Measurements from ENCODE around the gene RIBC2. TPM values are rescaled to one million over a fixed set of nuclear protein-coding genes. Genes with fewer than 3 reads are reported as not detected.
A peak's percentile ranks its signal among the peaks of the same experiment; 100 is the strongest.
"Not testable (repeated sequence)": the region's sequence is repeated elsewhere in the genome, so short reads cannot be mapped to it uniquely, and the experiment has no call there.

The RIBC2 gene
- total RNA-seq, 1 donor from 2014 or later, result 1.6 TPM

DNA sequence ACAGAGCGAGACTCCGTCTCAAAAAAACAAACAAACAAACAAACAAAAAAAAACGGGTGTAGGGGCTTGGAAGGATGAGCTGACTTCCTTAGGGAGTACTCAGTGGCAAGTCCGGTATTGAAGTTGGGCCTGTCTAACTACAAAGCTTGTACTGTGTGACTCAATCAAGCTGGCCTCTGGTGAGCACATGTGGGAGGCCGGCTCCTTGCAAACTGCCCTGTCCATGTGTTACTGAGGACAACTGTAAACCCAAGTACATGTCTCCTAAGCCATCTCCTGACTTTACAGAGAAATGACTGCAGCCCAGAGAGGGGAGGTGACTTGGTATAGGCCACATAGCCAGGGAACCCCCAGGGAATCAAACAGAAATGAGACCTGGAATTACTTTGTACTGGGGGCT is 11.6 kb downstream of the RIBC2 start:
- DNase-seq, result no peak

DNA sequence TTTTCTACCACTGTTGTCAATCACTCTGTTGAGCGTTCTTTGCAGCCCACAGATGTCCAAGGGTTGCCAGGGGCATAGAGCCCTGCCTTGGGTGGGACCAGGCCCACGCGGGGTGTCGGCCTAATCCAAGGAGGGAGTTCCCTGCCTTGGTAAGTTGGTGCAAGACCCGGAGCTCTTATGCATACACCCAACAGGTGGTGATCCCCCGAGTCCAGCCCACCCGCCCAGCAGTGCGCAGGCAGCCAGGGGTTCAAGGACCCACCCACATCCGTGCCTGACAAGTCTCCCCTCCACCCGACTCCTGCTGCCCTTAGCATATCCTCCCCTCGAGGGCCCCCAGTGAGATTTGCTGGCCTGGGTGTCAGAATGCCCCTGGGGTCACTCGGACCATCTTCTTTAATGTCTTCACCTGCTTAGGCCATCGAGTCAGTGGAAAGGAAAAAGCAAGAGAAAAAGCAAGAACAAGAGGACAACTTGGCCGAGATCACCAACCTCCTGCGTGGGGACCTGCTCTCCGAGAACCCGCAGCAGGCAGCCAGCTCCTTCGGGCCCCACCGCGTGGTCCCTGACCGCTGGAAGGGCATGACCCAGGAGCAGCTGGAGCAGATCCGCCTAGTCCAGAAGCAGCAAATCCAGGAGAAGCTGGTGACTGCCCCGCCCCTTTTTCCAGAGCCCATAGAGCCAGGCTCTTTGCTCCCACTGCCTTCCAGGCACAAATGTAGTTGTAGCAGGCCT is 12.2 kb downstream of the RIBC2 start:
- no peak for DNase-seq

DNA sequence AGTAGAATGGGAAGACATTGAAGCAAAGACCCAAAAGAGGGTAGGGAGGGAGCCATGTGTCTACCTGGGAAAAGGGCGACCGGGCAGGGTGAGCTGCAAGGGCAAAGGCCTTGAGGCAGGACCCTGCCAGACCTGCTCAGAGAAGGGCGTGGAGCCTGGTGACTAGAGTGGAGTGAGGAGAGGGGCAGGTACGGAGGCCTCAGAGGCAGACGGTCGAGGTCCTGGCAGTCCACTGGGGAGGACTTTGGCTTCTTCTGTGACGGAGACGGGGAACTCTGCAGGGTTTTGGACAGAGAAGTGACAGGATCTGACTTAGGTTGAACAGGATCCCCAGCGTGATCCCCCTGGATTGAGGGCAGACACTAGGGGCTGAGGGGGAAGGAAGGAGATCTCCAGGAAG is 12.9 kb downstream of the RIBC2 start:
- no peak for DNase-seq

DNA sequence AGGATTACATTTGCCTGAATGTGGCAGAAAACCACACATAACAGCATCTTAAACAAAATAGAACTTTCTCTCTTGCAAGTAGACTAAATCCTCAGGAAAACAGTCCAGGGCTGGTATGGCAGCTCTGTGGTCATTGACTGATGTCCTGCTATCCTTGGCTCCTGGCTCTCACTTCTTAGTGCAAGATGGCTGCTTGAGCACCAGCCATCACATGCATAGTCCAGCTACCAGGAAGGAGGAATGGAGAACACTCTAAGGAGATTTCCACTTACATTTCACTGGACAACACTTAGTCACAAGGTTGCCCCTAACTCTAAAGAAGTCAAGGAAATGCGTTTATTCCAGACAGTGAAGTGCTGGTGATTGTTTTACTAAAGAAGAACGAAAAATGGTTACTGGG is 13.6 kb downstream of the RIBC2 start:
- no peak for DNase-seq

DNA sequence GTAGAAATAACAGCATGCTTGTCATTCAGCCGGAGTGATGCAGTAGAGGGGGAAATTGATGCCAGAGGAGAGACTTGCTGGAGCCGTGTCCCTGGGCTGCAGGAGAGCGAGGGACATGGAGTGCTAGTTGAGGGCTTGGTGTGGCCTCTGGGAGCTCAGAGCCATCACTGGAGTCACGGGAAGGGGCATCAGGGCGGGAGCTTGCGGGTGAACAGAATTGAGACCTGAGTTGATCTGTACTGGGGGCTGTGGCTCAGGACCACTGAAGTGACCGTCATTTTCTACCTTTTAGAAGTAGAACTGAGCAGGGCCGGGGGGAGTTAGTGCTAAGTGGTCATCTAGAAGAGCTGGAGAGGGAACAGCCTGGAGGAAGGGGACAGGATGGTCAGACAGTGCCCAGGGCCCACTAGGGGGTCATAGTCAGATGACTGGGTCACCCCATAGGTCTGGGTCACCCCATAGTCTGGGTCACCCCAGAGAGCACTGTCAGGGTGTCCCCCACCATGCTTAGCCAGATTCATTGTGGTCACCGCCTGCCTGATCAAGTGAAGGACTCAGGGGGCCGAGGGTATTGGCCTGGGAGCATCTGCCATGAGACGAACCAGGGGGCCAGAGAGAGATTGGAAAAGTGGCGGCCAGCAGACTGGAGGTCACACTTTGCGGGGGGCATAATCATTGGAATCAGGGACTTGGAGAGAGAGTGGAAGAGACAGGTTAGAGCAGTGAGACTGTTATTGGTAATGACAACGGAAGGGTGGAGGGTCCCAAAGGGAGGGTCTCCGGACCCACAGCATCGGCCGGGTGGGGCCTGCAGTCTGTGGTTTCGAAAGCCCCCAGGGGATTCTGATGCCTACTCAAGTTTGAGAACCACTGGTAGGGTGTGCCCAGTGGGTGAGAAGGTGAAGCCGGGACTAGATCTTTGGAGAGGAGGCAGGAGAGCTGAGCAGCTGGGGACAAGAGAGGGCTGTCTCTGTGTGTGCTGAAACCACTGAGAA is 15.2 kb downstream of the RIBC2 start:
- DNase-seq, result no peak

DNA sequence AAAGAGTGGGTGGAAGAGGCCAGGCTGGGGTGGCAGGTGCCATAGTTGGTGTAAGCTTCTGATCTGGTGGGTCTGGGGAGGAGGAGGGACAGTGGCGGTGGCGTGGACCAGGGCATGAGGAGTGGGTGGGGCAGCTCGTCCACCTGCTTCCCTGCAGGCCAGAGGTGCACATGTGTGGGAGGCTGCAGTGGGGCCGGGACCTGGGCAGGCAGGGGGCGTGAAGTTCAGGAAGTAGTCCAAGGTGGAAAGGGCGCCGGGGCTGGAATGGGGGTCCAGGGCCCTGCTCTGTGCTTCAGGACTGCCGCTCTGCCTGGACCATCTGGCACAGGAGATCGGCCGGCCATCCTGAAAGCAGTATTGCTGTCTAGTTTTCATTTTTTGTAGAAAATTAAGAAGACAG is 15.9 kb downstream of the RIBC2 start:
- no peak for DNase-seq

GRCh38 chr22:45429981-45430775 is 16.7 kb downstream of the RIBC2 start:
- DNase-seq, result no peak

GRCh38 chr22:45430871-45431270 is 17.4 kb downstream of the RIBC2 start:
- DNase-seq, result no peak

GRCh38 chr22:45434981-45435380 is 21.5 kb downstream of the RIBC2 start:
- no peak for DNase-seq

GRCh38 chr22:45435544-45436139 is 22.1 kb downstream of the RIBC2 start:
- peak; percentile 95 for DNase-seq

GRCh38 chr22:45436871-45437517 is 23.5 kb downstream of the RIBC2 start:
- DNase-seq, result not testable (repeated sequence)

DNA sequence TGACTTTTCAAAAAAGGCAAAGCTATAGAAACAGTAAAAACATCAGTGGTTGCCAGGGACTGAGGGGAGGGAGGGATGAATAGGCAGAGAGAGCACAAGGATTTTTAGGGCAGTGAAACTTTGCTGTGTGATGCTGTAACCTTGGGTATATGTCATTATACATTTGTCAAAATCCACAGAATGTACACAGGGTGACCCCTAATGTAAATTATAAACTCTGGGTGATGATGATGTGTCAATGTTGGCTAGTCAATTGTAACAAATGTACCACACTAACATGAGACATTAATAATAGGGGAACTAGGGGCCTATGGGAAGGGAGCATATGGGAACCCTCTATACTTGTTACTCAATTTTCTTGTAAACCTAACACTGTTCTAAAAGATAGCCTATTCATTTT is 24.8 kb downstream of the RIBC2 start:
- no peak for DNase-seq

DNA sequence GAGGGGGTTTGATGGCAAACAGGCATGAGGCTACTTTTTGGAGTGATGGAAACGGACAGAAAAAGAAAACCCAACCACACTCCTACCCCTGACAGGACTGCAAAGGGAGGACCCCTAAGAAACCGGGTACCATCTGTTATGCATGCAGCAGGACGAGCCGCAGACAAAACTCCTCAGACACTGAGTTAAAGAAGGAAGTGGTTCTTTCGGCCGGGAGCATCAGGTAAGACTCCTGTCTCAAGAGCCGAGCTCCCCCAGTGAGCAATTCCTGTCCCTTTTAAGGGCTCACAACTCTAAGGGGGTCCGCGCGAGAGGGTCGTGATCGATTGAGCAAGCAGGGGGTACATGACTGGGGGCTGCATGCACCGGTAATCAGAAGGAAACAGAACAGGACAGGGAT is 27.2 kb downstream of the RIBC2 start:
- DNase-seq, result not testable (repeated sequence)

GRCh38 chr22:45441138-45441537 is 27.6 kb downstream of the RIBC2 start:
- peak; percentile 84 for DNase-seq

- DNase-seq, result no peak
These were observed 28.6 kb downstream of the RIBC2 start for GRCh38 chr22:45442116-45442515.

DNA sequence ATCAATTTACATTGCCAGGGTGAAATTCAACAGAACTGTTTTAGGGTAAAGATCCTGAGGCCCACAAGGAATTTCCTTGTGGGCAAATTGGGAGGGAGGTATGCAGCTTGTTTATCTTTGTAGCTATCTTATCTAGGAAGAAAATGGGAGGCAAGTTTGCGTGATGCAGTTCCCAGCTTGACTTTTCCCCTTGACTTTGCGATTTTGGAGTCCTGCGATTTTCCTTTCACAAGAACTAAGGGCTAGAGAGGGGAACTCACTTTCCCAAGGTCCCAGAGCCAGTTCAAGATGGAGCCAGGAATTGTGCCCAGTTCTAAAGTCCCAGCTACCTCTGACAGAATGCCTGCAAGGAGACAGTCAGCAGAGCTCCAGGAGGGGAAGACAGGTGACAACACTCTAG is 30.7 kb downstream of the RIBC2 start:
- DNase-seq, result no peak

GRCh38 chr22:45445031-45445710 is 31.7 kb downstream of the RIBC2 start:
- DNase-seq, result no peak

DNA sequence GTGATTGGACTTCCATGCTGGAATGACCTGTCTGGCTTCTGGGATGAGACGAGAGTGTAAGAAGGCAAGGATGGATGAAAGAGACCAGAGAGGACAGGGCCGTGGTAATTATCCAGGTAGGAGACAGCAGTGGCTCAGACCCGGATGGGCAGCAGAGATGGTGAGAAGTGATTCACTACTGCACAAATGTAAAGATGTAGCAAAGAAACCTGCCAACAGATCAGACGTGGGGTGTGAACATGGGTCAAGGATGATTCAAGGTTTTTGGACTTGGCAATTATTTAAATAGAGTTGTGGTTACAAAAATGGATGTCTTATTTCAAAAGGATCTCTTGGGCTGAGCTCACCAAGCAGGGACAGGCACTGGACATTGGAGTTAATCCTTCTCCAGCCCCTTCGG is 32.7 kb downstream of the RIBC2 start:
- no peak for DNase-seq

- not testable (repeated sequence) for DNase-seq
These were observed 34.1 kb downstream of the RIBC2 start for GRCh38 chr22:45447596-45447995.

DNA sequence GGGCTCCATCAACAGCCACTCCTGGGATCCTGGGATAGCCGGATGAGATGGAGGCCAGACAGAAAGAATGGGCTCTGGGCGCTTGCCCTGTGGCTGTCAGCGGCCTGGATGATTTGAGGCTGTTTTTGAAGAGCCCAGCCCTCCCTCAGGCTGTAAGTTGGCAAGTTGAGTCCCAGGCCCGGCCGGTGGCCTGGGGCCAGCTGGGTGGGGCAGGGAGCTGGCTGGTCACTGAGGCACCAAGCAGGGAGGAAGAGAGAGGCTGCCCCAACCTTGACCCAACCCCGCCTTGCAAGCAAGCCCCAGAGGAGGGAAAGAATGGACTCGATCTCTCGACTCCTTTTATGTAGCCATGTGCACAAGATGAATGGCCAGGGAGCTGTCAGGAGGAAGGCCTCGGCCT is 34.9 kb downstream of the RIBC2 start:
- DNase-seq, result peak; percentile 46

GRCh38 chr22:45449442-45449841 is 35.9 kb downstream of the RIBC2 start:
- not testable (repeated sequence) for DNase-seq
